IPS-18c (cell line): ENCODE data around the gene LAMP1.
"Not testable (repeated sequence)": the region's sequence is repeated elsewhere in the genome, so short reads cannot be mapped to it uniquely, and the experiment has no call there.

Experiments used
- H3K4me3 ChIP-seq: 2 replicates; pipeline ENCODE4 v1.7.0; 2013; ENCODE audit warnings: low read depth, mild to moderate bottlenecking, low read length, moderate library complexity; ENCODE audit not compliant: insufficient read depth
- H3K9me3 ChIP-seq: one replicate; pipeline ENCODE4 v1.6.1; 2013; ENCODE audit warnings: mild to moderate bottlenecking, low read length, moderate library complexity; ENCODE audit not compliant: control insufficient read depth, insufficient read depth

The LAMP1 gene

GRCh38 chr13:113296823-113297369 lies at the start of gene LAMP1:
TSS of gene LAMP1 (plus strand) at chr13:113297239. CDS start at chr13:113297435, 196 bp downstream.
- Histone ChIP-seq H3K9me3 (peaks cover 2% of the 10 kb centered on the region), H3K4me3 (peak within 1 kb of the TSS; percentile 77)

GRCh38 chr13:113252516-113253095 lies 44.4 kb upstream of the LAMP1 start:
- H3K9me3 ChIP-seq: no peaks in the 10 kb centered on the region

GRCh38 chr13:113257908-113258307 lies 39.1 kb upstream of the LAMP1 start:
- not testable (repeated sequence) for H3K4me3 ChIP-seq, H3K9me3 ChIP-seq

More at GRCh38 chr13:113252516-113253095, 44.4 kb upstream of the LAMP1 start:
- no peak overlapping the region for H3K4me3 ChIP-seq

GRCh38 chr13:113258321-113259054 lies 38.6 kb upstream of the LAMP1 start:
- H3K4me3 ChIP-seq: no peak overlapping the region
- H3K9me3 ChIP-seq: no peaks in the 10 kb centered on the region

- Histone ChIP-seq H3K9me3 (no peaks in the 10 kb centered on the region), H3K4me3 (no peak overlapping the region)
These were observed 36.0 kb upstream of the LAMP1 start for GRCh38 chr13:113260996-113261395.

- not testable (repeated sequence) for H3K9me3 ChIP-seq, H3K4me3 ChIP-seq
These were observed 34.0 kb upstream of the LAMP1 start for GRCh38 chr13:113263016-113263415.

GRCh38 chr13:113267642-113268405 lies 29.2 kb upstream of the LAMP1 start:
- Histone ChIP-seq H3K4me3 (no peak overlapping the region), H3K9me3 (no peaks in the 10 kb centered on the region)

GRCh38 chr13:113272031-113272430 lies 25.0 kb upstream of the LAMP1 start:
- no peak overlapping the region for H3K4me3 ChIP-seq
- H3K9me3 ChIP-seq: no peaks in the 10 kb centered on the region

- no peaks in the 10 kb centered on the region for H3K9me3 ChIP-seq
- H3K4me3 ChIP-seq: no peak overlapping the region
These were observed 24.3 kb upstream of the LAMP1 start for GRCh38 chr13:113272701-113273181.

- no peak overlapping the region for H3K4me3 ChIP-seq
- no peaks in the 10 kb centered on the region for H3K9me3 ChIP-seq
These were observed 23.7 kb upstream of the LAMP1 start for GRCh38 chr13:113273321-113273720.

GRCh38 chr13:113273851-113274590 lies 23.0 kb upstream of the LAMP1 start:
- Histone ChIP-seq H3K4me3 (no peak overlapping the region), H3K9me3 (no peaks in the 10 kb centered on the region)

GRCh38 chr13:113274721-113275120 lies 22.3 kb upstream of the LAMP1 start:
- H3K4me3 ChIP-seq: no peak overlapping the region
- H3K9me3 ChIP-seq: no peaks in the 10 kb centered on the region

GRCh38 chr13:113275387-113275786 lies 21.7 kb upstream of the LAMP1 start:
- Histone ChIP-seq H3K4me3 (no peak overlapping the region), H3K9me3 (no peaks in the 10 kb centered on the region)

- Histone ChIP-seq H3K9me3 (no peaks in the 10 kb centered on the region), H3K4me3 (no peak overlapping the region)
These were observed 16.9 kb upstream of the LAMP1 start for GRCh38 chr13:113280126-113280525.

GRCh38 chr13:113283904-113284303 lies 13.1 kb upstream of the LAMP1 start:
- no peaks in the 10 kb centered on the region for H3K9me3 ChIP-seq
- H3K4me3 ChIP-seq: no peak overlapping the region

- Histone ChIP-seq H3K9me3 (peaks cover 2% of the 10 kb centered on the region), H3K4me3 (no peak overlapping the region)
These were observed 8.2 kb upstream of the LAMP1 start for GRCh38 chr13:113288880-113289279.

- peaks cover 2% of the 10 kb centered on the region for H3K9me3 ChIP-seq
- no peak overlapping the region for H3K4me3 ChIP-seq
These were observed 5.9 kb upstream of the LAMP1 start for GRCh38 chr13:113291129-113291528.
